Measurements from ENCODE around the gene L3MBTL2.

The L3MBTL2 gene

DNA sequence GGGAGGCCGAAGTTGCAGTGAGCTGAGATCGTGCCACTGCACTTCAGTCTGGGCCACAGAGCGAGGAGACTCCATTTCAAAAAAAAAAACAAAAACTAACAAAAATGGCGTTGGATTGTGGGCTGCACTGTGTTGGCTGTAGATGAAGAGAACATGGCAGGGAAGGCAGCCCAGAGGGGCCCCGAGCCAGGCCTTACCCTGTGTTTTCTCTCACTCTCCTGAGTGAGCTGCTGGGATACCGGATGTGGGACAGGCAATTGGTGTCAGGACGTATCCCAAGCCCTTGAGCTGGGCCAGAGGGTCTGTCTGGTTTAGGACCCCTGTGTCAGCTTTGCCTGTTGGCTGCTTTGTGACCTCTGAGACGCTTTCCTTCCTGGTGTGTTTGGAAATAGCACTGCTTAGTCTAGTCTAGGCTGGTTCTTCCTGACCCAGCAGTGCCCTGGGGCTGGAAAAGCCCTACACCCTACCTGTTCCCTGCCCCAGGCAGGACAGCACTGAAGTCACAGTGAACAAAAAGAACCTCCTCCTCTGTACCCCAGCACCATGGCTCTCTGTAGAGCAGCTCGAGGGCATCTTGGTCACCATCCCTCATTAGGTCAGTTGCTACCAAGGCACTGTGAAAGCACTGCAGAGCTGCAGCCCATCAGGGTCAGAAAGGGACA is 17.9 kb downstream of the L3MBTL2 start:
- CTCF ChIA-PET, result interaction anchor here (0.7 kb wide), 1 partner anchor 14 kb away, joined by 3 read pairs; no protein-coding TSS in a partner anchor
- POLR2A ChIA-PET, result interaction anchor here (0.5 kb wide), 1 partner anchor 9 kb away, joined by 3 read pairs; no protein-coding TSS in a partner anchor
- H3K4me3 ChIP-seq (ENCODE audit: low read depth, low read length), result no peak overlapping the region
- TF ChIP-seq, protein P1, sequence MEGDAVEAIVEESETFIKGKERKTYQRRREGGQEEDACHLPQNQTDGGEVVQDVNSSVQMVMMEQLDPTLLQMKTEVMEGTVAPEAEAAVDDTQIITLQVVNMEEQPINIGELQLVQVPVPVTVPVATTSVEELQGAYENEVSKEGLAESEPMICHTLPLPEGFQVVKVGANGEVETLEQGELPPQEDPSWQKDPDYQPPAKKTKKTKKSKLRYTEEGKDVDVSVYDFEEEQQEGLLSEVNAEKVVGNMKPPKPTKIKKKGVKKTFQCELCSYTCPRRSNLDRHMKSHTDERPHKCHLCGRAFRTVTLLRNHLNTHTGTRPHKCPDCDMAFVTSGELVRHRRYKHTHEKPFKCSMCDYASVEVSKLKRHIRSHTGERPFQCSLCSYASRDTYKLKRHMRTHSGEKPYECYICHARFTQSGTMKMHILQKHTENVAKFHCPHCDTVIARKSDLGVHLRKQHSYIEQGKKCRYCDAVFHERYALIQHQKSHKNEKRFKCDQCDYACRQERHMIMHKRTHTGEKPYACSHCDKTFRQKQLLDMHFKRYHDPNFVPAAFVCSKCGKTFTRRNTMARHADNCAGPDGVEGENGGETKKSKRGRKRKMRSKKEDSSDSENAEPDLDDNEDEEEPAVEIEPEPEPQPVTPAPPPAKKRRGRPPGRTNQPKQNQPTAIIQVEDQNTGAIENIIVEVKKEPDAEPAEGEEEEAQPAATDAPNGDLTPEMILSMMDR (IDR thresholded peaks at IDR 0.05; ENCODE audit: insufficient read depth, low read length, missing control alignments), result no peak
- no peak for DNase-seq (ENCODE audit: low read depth, low spot score)

DNA sequence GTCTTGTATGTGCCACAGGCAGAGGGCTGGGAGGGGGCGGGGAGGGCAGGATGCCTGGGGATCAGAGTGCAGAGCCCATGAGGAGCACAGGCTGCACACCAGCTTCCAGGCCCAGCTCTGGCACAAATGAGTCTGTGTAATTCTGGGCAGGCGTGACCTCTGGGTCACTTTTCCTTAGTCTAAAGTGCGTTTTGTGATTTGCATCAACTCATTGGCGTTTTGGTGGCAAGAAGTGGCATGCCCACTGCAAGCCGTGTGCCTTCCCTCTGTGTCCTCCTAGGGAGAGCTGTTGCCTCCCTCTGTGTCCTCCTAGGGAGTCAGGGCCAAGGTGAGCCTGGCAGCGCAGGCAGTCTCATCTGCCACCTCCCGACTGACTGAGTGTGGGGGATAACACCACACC is 18.4 kb downstream of the L3MBTL2 start:
- ChIA-PET CTCF (no interaction called here), POLR2A (no interaction called here)
- no peak overlapping the region for H3K4me3 ChIP-seq (ENCODE audit: low read depth, low read length)
- no peak for DNase-seq (ENCODE audit: low read depth, low spot score)
- TF ChIP-seq, protein P1 (IDR thresholded peaks at IDR 0.05; ENCODE audit: insufficient read depth, low read length, missing control alignments), result no peak

DNA sequence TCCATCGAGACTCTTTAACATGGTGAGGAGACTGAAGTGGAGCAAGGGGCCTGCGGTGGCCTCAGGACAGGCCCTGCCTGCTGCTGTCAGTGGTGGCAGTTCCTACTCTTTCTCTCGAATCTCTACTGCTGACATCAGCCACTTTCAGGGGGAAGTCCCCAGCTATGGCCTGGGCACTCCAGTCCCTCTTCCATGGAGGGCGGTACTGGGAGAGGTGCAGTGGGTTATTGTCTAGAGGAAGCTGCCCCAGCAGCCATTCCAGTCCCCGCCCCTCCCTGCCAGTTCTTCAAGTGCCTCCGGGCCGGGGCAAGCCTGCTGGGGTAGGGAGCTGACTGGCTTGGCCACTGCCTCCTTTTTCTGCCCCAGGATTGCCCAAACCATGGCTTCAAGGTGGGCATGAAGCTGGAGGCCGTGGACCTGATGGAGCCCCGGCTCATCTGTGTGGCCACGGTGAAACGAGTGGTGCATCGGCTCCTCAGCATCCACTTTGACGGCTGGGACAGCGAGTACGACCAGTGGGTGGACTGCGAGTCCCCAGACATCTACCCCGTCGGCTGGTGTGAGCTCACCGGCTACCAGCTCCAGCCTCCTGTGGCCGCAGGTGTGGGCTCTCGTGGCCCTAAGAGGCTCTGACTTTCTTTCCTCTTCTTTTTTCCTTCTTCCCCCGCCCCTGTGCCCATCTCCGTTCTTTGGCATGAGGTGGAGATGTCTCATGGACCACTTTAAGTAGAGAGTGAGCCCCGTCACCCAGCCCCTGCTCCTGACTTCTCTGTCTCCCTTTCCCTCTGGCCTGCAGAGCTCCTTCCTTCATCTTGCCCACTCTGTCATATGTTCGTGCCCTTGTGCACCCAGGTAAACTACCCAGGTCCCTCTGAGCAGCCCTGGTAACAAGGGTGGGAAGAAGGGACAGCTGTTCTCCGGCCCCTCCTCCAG is 21.9 kb downstream of the L3MBTL2 start:
- TF ChIP-seq, protein P1 (IDR thresholded peaks at IDR 0.05; ENCODE audit: insufficient read depth, low read length, missing control alignments), result no peak
- POLR2A ChIA-PET, result no interaction called here
- DNase-seq (ENCODE audit: low read depth, low spot score), result no peak
- H3K4me3 ChIP-seq (ENCODE audit: low read depth, low read length), result no peak overlapping the region
- CTCF ChIA-PET, result interaction anchor here (1.2 kb wide), 1 partner anchor 10 kb away, joined by 9 read pairs; no protein-coding TSS in a partner anchor

DNA sequence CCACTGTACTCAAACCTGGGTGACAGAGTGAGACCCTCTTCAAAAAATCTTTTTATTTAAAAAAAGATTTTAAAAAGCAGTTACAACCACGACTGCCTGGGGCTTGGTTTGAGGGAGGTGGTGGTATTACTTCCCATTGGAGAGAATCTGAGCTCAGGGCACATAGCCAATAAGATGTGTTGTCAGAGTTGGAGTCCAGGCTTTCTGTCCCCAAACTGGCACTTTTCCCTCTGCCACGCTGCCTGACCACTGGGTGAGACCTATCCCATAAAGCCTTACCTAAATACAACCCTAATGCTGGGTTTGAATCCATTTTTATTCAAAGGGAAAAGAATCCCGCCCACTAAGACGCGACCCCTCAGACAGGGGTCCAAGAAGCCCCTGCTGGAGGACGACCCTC is 24.1 kb downstream of the L3MBTL2 start:
- TF ChIP-seq, protein P1 (IDR thresholded peaks at IDR 0.05; ENCODE audit: insufficient read depth, low read length, missing control alignments), result no peak
- no peak for DNase-seq (ENCODE audit: low read depth, low spot score)
- CTCF ChIA-PET, result interaction anchor here (1.1 to 1.8 kb wide), 3 partner anchors 9 to 307 kb away, joined by 3 to 4 read pairs (median 4); no protein-coding TSS in a partner anchor
- no peak overlapping the region for H3K4me3 ChIP-seq (ENCODE audit: low read depth, low read length)
- POLR2A ChIA-PET, result interaction anchor here (0.7 kb wide), 1 partner anchor 306 kb away, joined by 7 read pairs; no protein-coding TSS in a partner anchor

DNA sequence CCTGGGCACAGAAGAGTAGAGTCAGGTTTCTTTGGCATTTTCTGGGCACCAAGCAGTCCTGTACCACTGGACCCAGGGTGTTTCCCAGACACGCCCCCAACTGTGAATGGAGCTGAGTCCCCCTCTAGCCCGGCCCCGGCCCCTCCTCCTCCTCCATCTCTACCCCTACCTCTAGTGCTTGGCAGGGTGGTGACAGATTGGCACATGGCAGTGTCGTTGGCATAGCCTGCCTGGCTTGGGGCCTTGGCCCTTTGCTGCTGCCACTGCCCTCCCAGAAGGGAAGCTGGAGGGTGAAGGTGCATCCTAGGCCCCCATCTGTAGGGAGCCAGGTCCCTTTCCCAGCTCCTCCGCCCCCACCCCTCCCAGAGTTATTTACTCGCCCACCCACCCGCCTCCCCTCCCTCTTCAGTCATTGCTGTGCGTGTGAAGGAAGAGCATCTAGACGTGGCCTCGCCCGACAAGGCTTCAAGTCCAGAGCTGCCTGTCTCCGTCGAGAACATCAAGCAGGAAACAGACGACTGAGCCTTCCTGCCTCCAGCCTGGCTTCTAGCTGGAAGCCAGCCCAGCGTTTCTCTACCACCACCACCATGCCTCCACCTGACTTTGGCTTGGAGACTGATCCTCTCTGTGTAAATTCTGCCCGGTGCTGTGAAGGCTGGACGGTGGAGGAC is 24.8 kb downstream of the L3MBTL2 start:
- TF ChIP-seq, protein P1 (IDR thresholded peaks at IDR 0.05; ENCODE audit: insufficient read depth, low read length, missing control alignments), result no peak
- DNase-seq (ENCODE audit: low read depth, low spot score), result no peak
- ChIA-PET POLR2A (no interaction called here), CTCF (interaction anchor here (1.1 to 1.8 kb wide), 4 partner anchors 8 to 308 kb away, joined by 3 to 5 read pairs (median 4); no protein-coding TSS in a partner anchor)
- no peak overlapping the region for H3K4me3 ChIP-seq (ENCODE audit: low read depth, low read length)
